ENCODE data around the gene OR2A12. TPM values are rescaled to one million over a fixed set of nuclear protein-coding genes. Genes with fewer than 3 reads are reported as not detected.
A peak's percentile ranks its signal among the peaks of the same experiment; 100 is the strongest.

OR2A12 gene
- polyA plus RNA-seq, 1 of the 3 experiments (the other 2 are of a cell fraction) = not detected

- WGBS (ENCODE audit: low lambda C conversion rate) = 15% methylated on average over 4 of the region's 4 CpGs
- CTCF ChIA-PET = interaction anchor here (1.4 kb wide), 1 partner anchor 23 kb away, joined by 3 read pairs; no protein-coding TSS in a partner anchor
- POLR2A ChIA-PET = no interaction called here
Measured at GRCh38 chr7:144086730-144087129, 652 bp downstream of the OR2A12 start.

GRCh38 chr7:144087230-144087629 is 1.2 kb downstream of the OR2A12 start:
- TF ChIP-seq RAD21 (IDR thresholded peaks at IDR 0.05; ENCODE audit: low read length) (no peak), JUND (IDR thresholded peaks at IDR 0.05) (no peak), FOXJ3 (CRISPR knock-in tag; IDR thresholded peaks at IDR 0.05) (no peak), YY1 (IDR thresholded peaks at IDR 0.05; ENCODE audit: low read depth) (no peak), SIN3A (IDR thresholded peaks at IDR 0.05; ENCODE audit: borderline replicate concordance, low read depth, low read length) (no peak), GATA2 (CRISPR knock-in tag; IDR thresholded peaks at IDR 0.05) (no peak), MAX (IDR thresholded peaks at IDR 0.05; ENCODE audit: low read depth) (no peak), FOSL2 (IDR thresholded peaks at IDR 0.05; ENCODE audit: borderline replicate concordance, low read depth) (no peak)
- CTCF ChIA-PET = no interaction called here
- Histone ChIP-seq H3K27me3 (ENCODE audit: insufficient read depth) (peaks cover 4% of the 10 kb centered on the region; the same call in 1 of the 2 replicates), H3K9ac (no peak overlapping the region), H3K79me2 (ENCODE audit: insufficient read depth) (no peaks in the 10 kb centered on the region), H3K9me2 (no peaks in the 10 kb centered on the region), H3K4me2 (no peak overlapping the region), H4K20me1 (ENCODE audit: insufficient read depth) (no peaks in the 10 kb centered on the region), H3K27ac (ENCODE audit: low read depth in 2 of 2, low read length in 1 of 2) (no peak overlapping the region), H3K9me3 (no peaks in the 10 kb centered on the region), H3K4me1 (ENCODE audit: control insufficient read depth in 1 of 2, insufficient read depth in 2 of 2, low read depth in 1 of 2, low read length in 1 of 2) (no peaks in the 10 kb centered on the region), H2AFZ (ENCODE audit: low read depth) (no peak overlapping the region), H3K4me3 (ENCODE audit: low read depth in 2 of 2, low read length in 1 of 2) (no peak overlapping the region), H3K36me3 (replicated peaks in 1 of 2; ENCODE audit: control insufficient read depth in 1 of 2, insufficient read depth in 2 of 2, low read length in 1 of 2) (no peaks in the 10 kb centered on the region), H3F3A (replicated peaks; ENCODE audit: insufficient read depth) (no peaks in the 10 kb centered on the region)
- no peak for DNase-seq
- POLR2A ChIA-PET = no interaction called here
- 2% methylated on average over 1 of the region's 1 CpG for WGBS (ENCODE audit: low lambda C conversion rate)

More at GRCh38 chr7:144086730-144087129, 652 bp downstream of the OR2A12 start:
- no peak for DNase-seq
- Histone ChIP-seq H2AFZ (ENCODE audit: low read depth) (no peak overlapping the region), H3K79me2 (ENCODE audit: insufficient read depth) (no peaks in the 10 kb centered on the region), H3K4me1 (ENCODE audit: control insufficient read depth in 1 of 2, insufficient read depth in 2 of 2, low read depth in 1 of 2, low read length in 1 of 2) (no peaks in the 10 kb centered on the region), H3K27me3 (ENCODE audit: insufficient read depth) (peaks cover 4% of the 10 kb centered on the region; the same call in 1 of the 2 replicates), H3K4me3 (ENCODE audit: low read depth in 2 of 2, low read length in 1 of 2) (no peak overlapping the region), H3F3A (replicated peaks; ENCODE audit: insufficient read depth) (no peaks in the 10 kb centered on the region), H3K36me3 (replicated peaks in 1 of 2; ENCODE audit: control insufficient read depth in 1 of 2, insufficient read depth in 2 of 2, low read length in 1 of 2) (no peaks in the 10 kb centered on the region), H3K9ac (no peak overlapping the region), H3K9me3 (no peaks in the 10 kb centered on the region), H4K20me1 (ENCODE audit: insufficient read depth) (no peaks in the 10 kb centered on the region), H3K4me2 (no peak overlapping the region), H3K9me2 (no peaks in the 10 kb centered on the region), H3K27ac (ENCODE audit: low read depth in 2 of 2, low read length in 1 of 2) (no peak overlapping the region)
- TF ChIP-seq GATA2 (CRISPR knock-in tag; IDR thresholded peaks at IDR 0.05) (no peak), JUND (IDR thresholded peaks at IDR 0.05) (no peak), GABPA (IDR thresholded peaks at IDR 0.05; ENCODE audit: low read depth) (no peak), NFIC (IDR thresholded peaks at IDR 0.05; ENCODE audit: borderline replicate concordance) (peak; percentile 39; the same call in 1 of the 2 replicates)

GRCh38 chr7:144090667-144091066 is 4.6 kb downstream of the OR2A12 start:
- CTCF ChIA-PET = no interaction called here
- Histone ChIP-seq H3K9ac (no peak overlapping the region), H3K4me1 (ENCODE audit: control insufficient read depth in 1 of 2, insufficient read depth in 2 of 2, low read depth in 1 of 2, low read length in 1 of 2) (no peaks in the 10 kb centered on the region), H3K4me2 (no peak overlapping the region), H3K9me2 (no peaks in the 10 kb centered on the region), H3K79me2 (ENCODE audit: insufficient read depth) (no peaks in the 10 kb centered on the region), H4K20me1 (ENCODE audit: insufficient read depth) (no peaks in the 10 kb centered on the region), H2AFZ (ENCODE audit: low read depth) (no peak overlapping the region), H3K27ac (ENCODE audit: low read depth in 2 of 2, low read length in 1 of 2) (no peak overlapping the region), H3K36me3 (replicated peaks in 1 of 2; ENCODE audit: control insufficient read depth in 1 of 2, insufficient read depth in 2 of 2, low read length in 1 of 2) (no peaks in the 10 kb centered on the region), H3F3A (replicated peaks; ENCODE audit: insufficient read depth) (no peaks in the 10 kb centered on the region), H3K9me3 (no peaks in the 10 kb centered on the region), H3K4me3 (ENCODE audit: low read depth in 2 of 2, low read length in 1 of 2) (no peak overlapping the region), H3K27me3 (ENCODE audit: insufficient read depth) (peaks cover 4% of the 10 kb centered on the region; the same call in 1 of the 2 replicates)
- no peak for DNase-seq
- POLR2A ChIA-PET = no interaction called here
- WGBS (ENCODE audit: low lambda C conversion rate) = 10% methylated on average over 3 of the region's 3 CpGs
- TF ChIP-seq MEF2A (IDR thresholded peaks at IDR 0.05; ENCODE audit: borderline replicate concordance, low read depth) (no peak), RFX5 (IDR thresholded peaks at IDR 0.05; ENCODE audit: low read length) (no peak), TCF12 (IDR thresholded peaks at IDR 0.05) (no peak), EP300 (IDR thresholded peaks at IDR 0.05; ENCODE audit: borderline replicate concordance in 1 of 2, low read depth in 1 of 2, low read length in 1 of 2) (no peak), SIN3A (IDR thresholded peaks at IDR 0.05; ENCODE audit: borderline replicate concordance, low read depth, low read length) (no peak), MXI1 (IDR thresholded peaks at IDR 0.05; ENCODE audit: low read depth, low read length) (no peak), RXRA (IDR thresholded peaks at IDR 0.05; ENCODE audit: borderline replicate concordance, low read depth) (no peak), FOSL2 (IDR thresholded peaks at IDR 0.05; ENCODE audit: borderline replicate concordance, low read depth) (no peak), NFIC (IDR thresholded peaks at IDR 0.05; ENCODE audit: borderline replicate concordance) (no peak), SMC3 (IDR thresholded peaks at IDR 0.05; ENCODE audit: low read depth, low read length) (no peak), YY1 (IDR thresholded peaks at IDR 0.05; ENCODE audit: low read depth) (no peak), POLR2AphosphoS5 (IDR thresholded peaks at IDR 0.05; ENCODE audit: low read depth, low read length) (no peak)

All from SK-N-SH (cell line).